Prostate gland (tissue), 2 donors: ENCODE measurements around the gene MLYCD. TPM values are rescaled to one million over a fixed set of nuclear protein-coding genes. Genes with fewer than 3 reads are reported as not detected.

Source experiments
- DNase-seq: peaks from one replicate; pipeline ENCODE4 v3.0.0-alpha.2; 2019; ENCODE audit warnings: low spot score
- H3K27ac ChIP-seq, 2 donors: fragments of 200-600 bp; sonication (generic); 2 replicates each; pipeline ENCODE4 v1.5.1; 2017 to 2019
- H3K27me3 ChIP-seq: fragments of 200-600 bp; sonication (generic); replicated peaks from 2 replicates; pipeline ENCODE4 v1.5.1; 2019; ENCODE audit not compliant: insufficient read depth
- H3K36me3 ChIP-seq, 2 donors: fragments of 200-600 bp; sonication (generic); 1 replicate in 1 of 2; 2 replicates in 1 of 2; pipeline versions ENCODE4 v1.5.1 to v1.8.1; 2017 to 2019
- H3K4me1 ChIP-seq: fragments of 200-600 bp; sonication (generic); replicated peaks from 2 replicates; pipeline ENCODE4 v1.5.1; 2019
- H3K4me3 ChIP-seq, 2 donors: fragments of 200-600 bp; sonication (generic); 2 replicates each; pipeline ENCODE4 v1.5.1; 2017 to 2019
- H3K9me3 ChIP-seq: fragments of 200-600 bp; sonication (generic); 2 replicates; pipeline ENCODE4 v1.5.1; 2017
- POLR2A ChIP-seq: fragments of 450-650 bp; IDR thresholded peaks from one replicate; pipeline ENCODE4 v1.6.1; 2016; ENCODE audit warnings: antibody characterized with exemption, mild to moderate bottlenecking
- POLR2AphosphoS5 ChIP-seq: sonication (generic); formaldehyde crosslinking; IDR thresholded peaks from one replicate; pipeline ENCODE4 v1.6.1; 2017; ENCODE audit warnings: antibody characterized with exemption
- WGBS: methylation state at CpG from one replicate; pipeline ENCODE4 v1.1.5; 2018; 5-methylcytosine and 5-hydroxymethylcytosine counted together
- intact Hi-C: fragments of 100-400 bp; cut with DNase I; formaldehyde crosslinking; loops from one replicate; pipeline ENCODE4 v1.14.2; 2022
- total RNA-seq, 2 donors: library from RNA; depleted of rRNA; stranded (reverse); fragments of >200 nt; gene quantifications; one replicate each; pipeline ENCODE4 v1.1.0, GENCODE V29; 2016
- TF ChIP-seq, protein P1 (sequence below), 4 experiments: fragments of 200-600 bp in 2 of 4; fragments of 450-650 bp in 2 of 4; sonication (generic) in 2 of 4; IDR thresholded peaks; 1 replicate in 3 of 4; 2 replicates in 1 of 4; pipeline ENCODE4 v1.5.1; 2016 to 2019; ENCODE audit warnings: antibody characterized with exemption in 4 of 4, mild to moderate bottlenecking in 2 of 4, moderate library complexity in 2 of 4

Gene MLYCD
- total RNA-seq = 10 to 100 TPM in 1 of 2 donors, 1 to 10 TPM in 1; 6.5 to 16.7 TPM

DNA sequence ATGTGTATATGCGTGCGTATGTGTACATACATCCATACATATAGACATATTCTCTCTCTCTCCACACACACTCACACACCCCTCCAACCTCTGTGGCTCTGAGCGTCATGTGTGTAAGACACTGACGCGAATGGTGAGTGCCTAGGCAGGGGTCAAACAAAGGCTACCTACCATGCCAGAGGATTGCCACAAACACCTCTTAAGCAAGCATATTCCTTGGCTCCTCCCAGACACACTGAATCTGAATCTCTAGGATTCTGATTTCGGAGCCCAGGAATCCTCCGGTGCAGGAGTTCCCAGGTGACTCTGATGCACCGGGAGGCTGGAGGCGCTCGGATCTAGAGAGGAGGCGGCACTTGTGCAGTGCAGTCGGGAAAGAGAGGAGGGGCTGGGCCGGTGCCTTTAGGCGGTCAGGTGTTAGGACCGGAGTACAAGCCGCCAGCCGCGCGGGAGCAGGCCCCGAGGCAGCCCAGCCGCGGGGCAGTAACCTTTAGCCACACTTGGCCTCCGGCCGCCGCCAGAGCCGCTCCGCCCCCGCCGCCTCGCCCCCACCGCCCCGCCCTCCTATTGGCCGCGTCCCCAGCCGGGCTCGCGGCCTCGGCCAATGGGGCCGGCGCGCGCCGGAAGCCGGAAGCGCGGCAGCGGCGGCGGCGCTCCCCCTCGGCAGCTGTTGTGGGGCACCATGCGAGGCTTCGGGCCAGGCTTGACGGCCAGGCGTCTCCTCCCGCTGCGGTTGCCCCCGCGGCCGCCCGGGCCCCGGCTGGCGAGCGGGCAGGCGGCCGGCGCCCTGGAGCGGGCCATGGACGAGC, at the start of gene MLYCD:
MLYCD (plus strand) TSS at position 653 of the 809 bp plus-strand sequence; CDS start at position 683, 30 bp downstream.
- 11% methylated on average over 25 of the region's 69 CpGs for WGBS
- Histone ChIP-seq H3K4me1 (peaks cover 7% of the 10 kb centered on the region), H3K27ac (peak within 1 kb of the TSS; percentile 67 to 85), H3K36me3 (no peaks in the 10 kb centered on the region), H3K9me3 (no peaks in the 10 kb centered on the region), H3K4me3 (peak within 1 kb of the TSS; percentile 81 to 87), H3K27me3 (no peaks in the 10 kb centered on the region)
- DNase-seq = peak; percentile 71
- TF ChIP-seq, protein P1, sequence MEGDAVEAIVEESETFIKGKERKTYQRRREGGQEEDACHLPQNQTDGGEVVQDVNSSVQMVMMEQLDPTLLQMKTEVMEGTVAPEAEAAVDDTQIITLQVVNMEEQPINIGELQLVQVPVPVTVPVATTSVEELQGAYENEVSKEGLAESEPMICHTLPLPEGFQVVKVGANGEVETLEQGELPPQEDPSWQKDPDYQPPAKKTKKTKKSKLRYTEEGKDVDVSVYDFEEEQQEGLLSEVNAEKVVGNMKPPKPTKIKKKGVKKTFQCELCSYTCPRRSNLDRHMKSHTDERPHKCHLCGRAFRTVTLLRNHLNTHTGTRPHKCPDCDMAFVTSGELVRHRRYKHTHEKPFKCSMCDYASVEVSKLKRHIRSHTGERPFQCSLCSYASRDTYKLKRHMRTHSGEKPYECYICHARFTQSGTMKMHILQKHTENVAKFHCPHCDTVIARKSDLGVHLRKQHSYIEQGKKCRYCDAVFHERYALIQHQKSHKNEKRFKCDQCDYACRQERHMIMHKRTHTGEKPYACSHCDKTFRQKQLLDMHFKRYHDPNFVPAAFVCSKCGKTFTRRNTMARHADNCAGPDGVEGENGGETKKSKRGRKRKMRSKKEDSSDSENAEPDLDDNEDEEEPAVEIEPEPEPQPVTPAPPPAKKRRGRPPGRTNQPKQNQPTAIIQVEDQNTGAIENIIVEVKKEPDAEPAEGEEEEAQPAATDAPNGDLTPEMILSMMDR (IDR thresholded peaks at IDR 0.05) = no peak
- TF ChIP-seq POLR2AphosphoS5 = peak; percentile 22
- TF ChIP-seq POLR2A = no peak
- intact Hi-C loops = no loop called here

- 93% methylated on average over 6 of the region's 6 CpGs for WGBS
- H3K27me3 ChIP-seq = no peaks in the 10 kb centered on the region
Observed at GRCh38 chr16:83849421-83849820, 49.5 kb upstream of the MLYCD start.

GRCh38 chr16:83850947-83851346, 48.0 kb upstream of the MLYCD start:
- TF ChIP-seq, protein P1 (IDR thresholded peaks at IDR 0.05) = no peak
- no peak for TF ChIP-seq POLR2A
- no peaks in the 10 kb centered on the region for H3K9me3 ChIP-seq
- 66% methylated on average over 5 of the region's 5 CpGs for WGBS
- intact Hi-C loops = no loop called here
- H3K4me3 ChIP-seq = no peak overlapping the region
- H3K4me1 ChIP-seq = no peaks in the 10 kb centered on the region
- no peak overlapping the region for H3K27ac ChIP-seq
- no peaks in the 10 kb centered on the region for H3K36me3 ChIP-seq
- H3K27me3 ChIP-seq = no peaks in the 10 kb centered on the region
- no peak for DNase-seq

More at GRCh38 chr16:83849421-83849820, 49.5 kb upstream of the MLYCD start:
- no peaks in the 10 kb centered on the region for H3K4me1 ChIP-seq
- no peaks in the 10 kb centered on the region for H3K9me3 ChIP-seq
- H3K4me3 ChIP-seq = no peak overlapping the region
- no peak overlapping the region for H3K27ac ChIP-seq
- TF ChIP-seq POLR2AphosphoS5 = no peak
- TF ChIP-seq, protein P1 (IDR thresholded peaks at IDR 0.05) = no peak
- TF ChIP-seq POLR2A = no peak
- H3K36me3 ChIP-seq = no peaks in the 10 kb centered on the region
- intact Hi-C loops = no loop called here
- no peak for DNase-seq

- DNase-seq = no peak
- Histone ChIP-seq H3K27me3 (no peaks in the 10 kb centered on the region), H3K4me3 (no peak overlapping the region), H3K9me3 (no peaks in the 10 kb centered on the region), H3K36me3 (no peaks in the 10 kb centered on the region), H3K27ac (no peak overlapping the region), H3K4me1 (no peaks in the 10 kb centered on the region)
- intact Hi-C loops = no loop called here
- TF ChIP-seq POLR2AphosphoS5 (no peak), POLR2A (no peak)
- TF ChIP-seq, protein P1 (IDR thresholded peaks at IDR 0.05) = no peak
- WGBS = 92% methylated on average over 4 of the region's 4 CpGs
Observed at GRCh38 chr16:83851473-83851872, 47.4 kb upstream of the MLYCD start.

GRCh38 chr16:83852774-83853173, 46.1 kb upstream of the MLYCD start:
- Histone ChIP-seq H3K4me3 (no peak overlapping the region), H3K4me1 (no peaks in the 10 kb centered on the region), H3K36me3 (no peaks in the 10 kb centered on the region), H3K27ac (no peak overlapping the region), H3K27me3 (no peaks in the 10 kb centered on the region), H3K9me3 (no peaks in the 10 kb centered on the region)
- WGBS = 89% methylated on average over 11 of the region's 11 CpGs
- intact Hi-C loops = no loop called here
- TF ChIP-seq POLR2AphosphoS5 (no peak), POLR2A (no peak)
- TF ChIP-seq, protein P1 (IDR thresholded peaks at IDR 0.05) = no peak
- DNase-seq = no peak
